ENCODE data around the gene VWA5B2. TPM values are rescaled to one million over a fixed set of nuclear protein-coding genes. Genes with fewer than 3 reads are reported as not detected.

Gene VWA5B2
- polyA plus RNA-seq, 1 donor from 2014 or later, result 0.33 TPM

DNA sequence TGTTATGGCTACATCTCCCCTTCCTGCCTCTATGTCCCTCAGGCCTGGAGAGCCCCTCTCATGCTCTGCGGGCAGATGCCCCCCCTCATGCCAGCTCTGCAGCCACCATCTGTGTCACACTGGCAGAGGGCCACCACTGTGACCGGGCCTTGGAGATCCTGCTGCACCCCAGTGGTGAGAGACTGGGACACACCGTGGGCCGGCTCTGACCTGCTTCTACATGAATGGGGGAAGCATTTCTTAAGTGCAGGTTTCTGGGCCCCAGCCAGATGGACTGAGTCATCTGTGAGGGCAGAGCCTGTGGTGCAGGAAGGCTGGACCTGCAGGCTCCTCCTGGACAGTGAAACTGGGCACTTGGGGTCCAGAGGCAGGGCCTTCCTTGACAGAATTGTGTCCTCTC lies 4.8 kb downstream of the VWA5B2 start:
- Histone ChIP-seq H3K27ac (ENCODE audit: low read length) (no peak overlapping the region), H2AFZ (ENCODE audit: low read depth, low read length) (no peak overlapping the region), H3K36me3 (ENCODE audit: insufficient read depth, low read length) (no peaks in the 10 kb centered on the region), H3K4me3 (ENCODE audit: low read length) (no peak overlapping the region), H3K79me2 (replicated peaks; ENCODE audit: insufficient read depth, low read length) (no peaks in the 10 kb centered on the region), H4K20me1 (ENCODE audit: insufficient read depth) (no peaks in the 10 kb centered on the region), H3K27me3 (ENCODE audit: insufficient read depth, low read depth, low read length) (peaks cover 49% of the 10 kb centered on the region), H3K4me2 (ENCODE audit: low read length) (no peak overlapping the region), H3F3A (ENCODE audit: insufficient read depth, low read length, poor library complexity, severe bottlenecking) (no peaks in the 10 kb centered on the region), H3K9me3 (ENCODE audit: low read length) (no peaks in the 10 kb centered on the region), H3K9me2 (ENCODE audit: insufficient read depth, low read length) (no peaks in the 10 kb centered on the region), H3K9ac (ENCODE audit: low read length) (no peak overlapping the region)
- TF ChIP-seq, protein P1, sequence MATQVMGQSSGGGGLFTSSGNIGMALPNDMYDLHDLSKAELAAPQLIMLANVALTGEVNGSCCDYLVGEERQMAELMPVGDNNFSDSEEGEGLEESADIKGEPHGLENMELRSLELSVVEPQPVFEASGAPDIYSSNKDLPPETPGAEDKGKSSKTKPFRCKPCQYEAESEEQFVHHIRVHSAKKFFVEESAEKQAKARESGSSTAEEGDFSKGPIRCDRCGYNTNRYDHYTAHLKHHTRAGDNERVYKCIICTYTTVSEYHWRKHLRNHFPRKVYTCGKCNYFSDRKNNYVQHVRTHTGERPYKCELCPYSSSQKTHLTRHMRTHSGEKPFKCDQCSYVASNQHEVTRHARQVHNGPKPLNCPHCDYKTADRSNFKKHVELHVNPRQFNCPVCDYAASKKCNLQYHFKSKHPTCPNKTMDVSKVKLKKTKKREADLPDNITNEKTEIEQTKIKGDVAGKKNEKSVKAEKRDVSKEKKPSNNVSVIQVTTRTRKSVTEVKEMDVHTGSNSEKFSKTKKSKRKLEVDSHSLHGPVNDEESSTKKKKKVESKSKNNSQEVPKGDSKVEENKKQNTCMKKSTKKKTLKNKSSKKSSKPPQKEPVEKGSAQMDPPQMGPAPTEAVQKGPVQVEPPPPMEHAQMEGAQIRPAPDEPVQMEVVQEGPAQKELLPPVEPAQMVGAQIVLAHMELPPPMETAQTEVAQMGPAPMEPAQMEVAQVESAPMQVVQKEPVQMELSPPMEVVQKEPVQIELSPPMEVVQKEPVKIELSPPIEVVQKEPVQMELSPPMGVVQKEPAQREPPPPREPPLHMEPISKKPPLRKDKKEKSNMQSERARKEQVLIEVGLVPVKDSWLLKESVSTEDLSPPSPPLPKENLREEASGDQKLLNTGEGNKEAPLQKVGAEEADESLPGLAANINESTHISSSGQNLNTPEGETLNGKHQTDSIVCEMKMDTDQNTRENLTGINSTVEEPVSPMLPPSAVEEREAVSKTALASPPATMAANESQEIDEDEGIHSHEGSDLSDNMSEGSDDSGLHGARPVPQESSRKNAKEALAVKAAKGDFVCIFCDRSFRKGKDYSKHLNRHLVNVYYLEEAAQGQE (IDR thresholded peaks at IDR 0.05; ENCODE audit: borderline replicate concordance), result no peak

DNA sequence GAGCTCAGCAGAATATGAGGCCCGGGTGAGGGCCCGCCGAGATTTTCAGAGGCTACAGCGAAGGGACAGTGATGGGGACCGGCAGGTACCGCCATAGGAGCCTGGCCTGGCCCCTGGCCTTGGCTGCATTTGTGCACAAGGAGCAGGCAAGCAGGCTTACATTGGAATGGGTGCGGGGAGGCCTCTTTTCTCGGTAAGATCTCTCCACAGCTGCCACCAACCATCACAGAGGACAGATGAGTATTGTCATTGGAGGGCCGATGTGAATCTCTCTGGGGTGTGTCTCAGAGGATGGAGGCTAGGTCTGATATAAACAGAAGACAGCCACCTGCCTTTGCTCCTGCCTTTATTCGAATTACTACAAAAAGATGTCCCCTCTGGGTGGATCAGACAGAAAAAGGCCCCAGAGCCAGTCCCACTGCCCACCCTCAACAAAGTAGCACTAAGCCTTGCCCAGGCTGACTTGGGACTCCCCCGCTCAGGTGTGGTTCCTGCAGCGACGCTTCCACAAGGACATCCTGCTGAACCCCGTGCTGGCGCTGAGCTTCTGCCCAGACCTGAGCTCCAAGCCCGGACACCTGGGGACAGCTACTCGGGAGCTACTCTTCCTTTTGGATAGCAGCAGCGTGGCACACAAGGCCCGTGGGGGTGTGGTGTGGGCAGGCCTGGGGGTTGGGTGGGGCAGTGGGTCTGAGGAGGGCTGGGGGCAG lies 5.4 kb downstream of the VWA5B2 start:
- H3K4me3 ChIP-seq (ENCODE audit: low read length), result no peak overlapping the region
- no peak overlapping the region for H2AFZ ChIP-seq (ENCODE audit: low read depth, low read length)
- H3K4me2 ChIP-seq (ENCODE audit: low read length), result no peak overlapping the region
- no peak overlapping the region for H3K9ac ChIP-seq (ENCODE audit: low read length)
- peaks cover 43% of the 10 kb centered on the region for H3K27me3 ChIP-seq (ENCODE audit: insufficient read depth, low read depth, low read length)
- H3K9me3 ChIP-seq (ENCODE audit: low read length), result no peaks in the 10 kb centered on the region
- H3K36me3 ChIP-seq (ENCODE audit: insufficient read depth, low read length), result no peaks in the 10 kb centered on the region
- no peaks in the 10 kb centered on the region for H3F3A ChIP-seq (ENCODE audit: insufficient read depth, low read length, poor library complexity, severe bottlenecking)
- H3K27ac ChIP-seq (ENCODE audit: low read length), result no peak overlapping the region
- H3K79me2 ChIP-seq (replicated peaks; ENCODE audit: insufficient read depth, low read length), result no peaks in the 10 kb centered on the region
- H3K9me2 ChIP-seq (ENCODE audit: insufficient read depth, low read length), result no peaks in the 10 kb centered on the region
- no peak for TF ChIP-seq TAF1 (IDR thresholded peaks at IDR 0.05; ENCODE audit: low read depth)
- TF ChIP-seq, protein P1 (IDR thresholded peaks at IDR 0.05; ENCODE audit: borderline replicate concordance), result no peak
- no peak for TF ChIP-seq EP300 (conservative IDR thresholded peaks at IDR 0.05; ENCODE audit: poor library complexity, severe bottlenecking)
- TF ChIP-seq SMC3 (conservative IDR thresholded peaks at IDR 0.05; ENCODE audit: poor library complexity), result no peak
- TF ChIP-seq POLR2AphosphoS5 (IDR thresholded peaks at IDR 0.05), result no peak
- no peak for TF ChIP-seq EZH2 (IDR thresholded peaks at IDR 0.05; ENCODE audit: borderline replicate concordance, insufficient read depth, low read length, poor library complexity, severe bottlenecking)
- TF ChIP-seq, protein P2, sequence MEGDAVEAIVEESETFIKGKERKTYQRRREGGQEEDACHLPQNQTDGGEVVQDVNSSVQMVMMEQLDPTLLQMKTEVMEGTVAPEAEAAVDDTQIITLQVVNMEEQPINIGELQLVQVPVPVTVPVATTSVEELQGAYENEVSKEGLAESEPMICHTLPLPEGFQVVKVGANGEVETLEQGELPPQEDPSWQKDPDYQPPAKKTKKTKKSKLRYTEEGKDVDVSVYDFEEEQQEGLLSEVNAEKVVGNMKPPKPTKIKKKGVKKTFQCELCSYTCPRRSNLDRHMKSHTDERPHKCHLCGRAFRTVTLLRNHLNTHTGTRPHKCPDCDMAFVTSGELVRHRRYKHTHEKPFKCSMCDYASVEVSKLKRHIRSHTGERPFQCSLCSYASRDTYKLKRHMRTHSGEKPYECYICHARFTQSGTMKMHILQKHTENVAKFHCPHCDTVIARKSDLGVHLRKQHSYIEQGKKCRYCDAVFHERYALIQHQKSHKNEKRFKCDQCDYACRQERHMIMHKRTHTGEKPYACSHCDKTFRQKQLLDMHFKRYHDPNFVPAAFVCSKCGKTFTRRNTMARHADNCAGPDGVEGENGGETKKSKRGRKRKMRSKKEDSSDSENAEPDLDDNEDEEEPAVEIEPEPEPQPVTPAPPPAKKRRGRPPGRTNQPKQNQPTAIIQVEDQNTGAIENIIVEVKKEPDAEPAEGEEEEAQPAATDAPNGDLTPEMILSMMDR (IDR thresholded peaks at IDR 0.05; ENCODE audit: poor library complexity, severe bottlenecking), result no peak
- H4K20me1 ChIP-seq (ENCODE audit: insufficient read depth), result no peaks in the 10 kb centered on the region

Data from neural cell (in vitro differentiated cells).